Memory B cell (primary cell): Measurements from ENCODE around the gene SGMS1.

Experiments
- ATAC-seq: fragments of 150-1000 bp; cut with Tn5 transposase; 2 replicates; pipeline ENCODE4 v1.10.0; 2021; ENCODE audit warnings: low read depth, mild to moderate bottlenecking, moderate library complexity
- DNase-seq, 2 donors: peaks; one replicate each; pipeline ENCODE4 v3.0.0; 2022; ENCODE audit warnings: low spot score in 2 of 2
- H3K27ac Mint-ChIP-seq: one replicate; pipeline ENCODE4 v1.8.0; 2022; ENCODE audit warnings: mild to moderate bottlenecking, moderate library complexity, mixed read lengths
- H3K27me3 Mint-ChIP-seq: one replicate; pipeline ENCODE4 v1.8.0; 2022; ENCODE audit warnings: mixed read lengths
- H3K36me3 Mint-ChIP-seq: one replicate; pipeline ENCODE4 v1.8.0; 2022; ENCODE audit warnings: mild to moderate bottlenecking, mixed read lengths
- H3K4me1 Mint-ChIP-seq: one replicate; pipeline ENCODE4 v1.8.0; 2022; ENCODE audit warnings: mixed read lengths
- H3K4me3 Mint-ChIP-seq: one replicate; pipeline ENCODE4 v1.8.0; 2022; ENCODE audit warnings: mild to moderate bottlenecking, moderate library complexity, mixed read lengths
- H3K9me3 Mint-ChIP-seq: one replicate; pipeline ENCODE4 v1.8.0; 2022; ENCODE audit warnings: mixed read lengths

The SGMS1 gene

GRCh38 chr10:50607356-50607925, 16.3 kb downstream of the SGMS1 start:
- DNase-seq: no peak
- no peak overlapping the region for H3K4me3 Mint-ChIP-seq

DNA sequence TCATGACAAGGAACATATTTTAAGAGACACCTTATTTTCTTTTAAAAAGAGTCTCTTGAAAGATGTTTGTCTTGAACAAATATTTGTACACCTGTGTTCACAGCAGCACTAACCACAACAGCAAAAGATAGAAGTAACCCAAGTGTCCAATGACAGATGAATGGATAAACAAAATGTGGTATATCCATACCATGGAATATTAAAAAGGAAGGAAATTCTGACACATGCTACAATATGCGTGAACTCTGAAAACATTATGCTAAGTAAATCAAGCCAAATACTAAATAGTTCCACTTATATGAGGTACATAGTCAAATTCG, 17.8 kb downstream of the SGMS1 start:
- H3K27ac Mint-ChIP-seq: peak overlapping the region; percentile 52
- no peaks in the 10 kb centered on the region for H3K27me3 Mint-ChIP-seq
- H3K9me3 Mint-ChIP-seq: no peaks in the 10 kb centered on the region
- peaks cover 44% of the 10 kb centered on the region for H3K4me1 Mint-ChIP-seq
- DNase-seq (no peak), ATAC-seq (no peak)
- H3K4me3 Mint-ChIP-seq: no peak overlapping the region
- peaks cover 12% of the 10 kb centered on the region for H3K36me3 Mint-ChIP-seq

More at GRCh38 chr10:50607356-50607925, 16.3 kb downstream of the SGMS1 start:
- H3K9me3 Mint-ChIP-seq: no peaks in the 10 kb centered on the region
- H3K36me3 Mint-ChIP-seq: peaks cover 10% of the 10 kb centered on the region
- ATAC-seq: no peak
- H3K4me1 Mint-ChIP-seq: peaks cover 50% of the 10 kb centered on the region
- no peak overlapping the region for H3K27ac Mint-ChIP-seq
- no peaks in the 10 kb centered on the region for H3K27me3 Mint-ChIP-seq

- ATAC-seq: no peak
- H3K36me3 Mint-ChIP-seq: peaks cover 12% of the 10 kb centered on the region
- no peak for DNase-seq
- H3K4me1 Mint-ChIP-seq: peaks cover 46% of the 10 kb centered on the region
- H3K27me3 Mint-ChIP-seq: no peaks in the 10 kb centered on the region
- peak overlapping the region; percentile 52 for H3K27ac Mint-ChIP-seq
- H3K9me3 Mint-ChIP-seq: no peaks in the 10 kb centered on the region
- H3K4me3 Mint-ChIP-seq: no peak overlapping the region
Measured at GRCh38 chr10:50605269-50605950, 18.3 kb downstream of the SGMS1 start.

- H3K4me1 Mint-ChIP-seq: peaks cover 43% of the 10 kb centered on the region
- no peaks in the 10 kb centered on the region for H3K27me3 Mint-ChIP-seq
- no peak overlapping the region for H3K4me3 Mint-ChIP-seq
- no peak overlapping the region for H3K27ac Mint-ChIP-seq
- peaks cover 12% of the 10 kb centered on the region for H3K36me3 Mint-ChIP-seq
- DNase-seq (no peak), ATAC-seq (no peak)
- H3K9me3 Mint-ChIP-seq: no peaks in the 10 kb centered on the region
Measured at GRCh38 chr10:50604809-50605208, 18.9 kb downstream of the SGMS1 start.

GRCh38 chr10:50604049-50604640, 19.6 kb downstream of the SGMS1 start:
- Mint-ChIP-seq H3K27me3 (no peaks in the 10 kb centered on the region), H3K27ac (no peak overlapping the region), H3K36me3 (peaks cover 12% of the 10 kb centered on the region), H3K4me1 (peaks cover 43% of the 10 kb centered on the region), H3K9me3 (no peaks in the 10 kb centered on the region), H3K4me3 (peak overlapping the region; percentile 46)
- peak; percentile 79 for ATAC-seq
- no peak for DNase-seq

- no peak for ATAC-seq
- no peak overlapping the region for H3K4me3 Mint-ChIP-seq
- no peaks in the 10 kb centered on the region for H3K9me3 Mint-ChIP-seq
- H3K27me3 Mint-ChIP-seq: no peaks in the 10 kb centered on the region
- H3K27ac Mint-ChIP-seq: no peak overlapping the region
- H3K4me1 Mint-ChIP-seq: peaks cover 45% of the 10 kb centered on the region
- peaks cover 12% of the 10 kb centered on the region for H3K36me3 Mint-ChIP-seq
- no peak for DNase-seq
Measured at GRCh38 chr10:50603151-50603850, 20.5 kb downstream of the SGMS1 start.

DNA sequence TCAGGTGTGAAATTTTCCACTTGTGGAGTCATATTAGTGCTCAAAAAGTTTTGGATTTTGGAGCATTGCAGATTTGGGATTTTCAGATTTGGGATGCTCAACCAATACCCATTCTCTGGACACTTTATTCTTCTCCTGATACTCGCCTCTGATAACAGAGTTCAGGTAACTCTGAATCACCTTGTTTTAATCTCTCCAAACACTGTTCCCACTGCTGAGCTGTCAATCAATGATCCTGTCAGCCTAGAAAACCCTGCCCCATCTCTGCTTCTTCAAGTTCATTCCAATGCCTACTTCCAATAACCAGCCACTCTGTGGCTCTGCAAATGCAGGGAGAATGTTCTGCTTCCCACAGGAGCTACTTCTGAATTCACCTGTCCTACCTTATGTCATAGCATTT, 21.8 kb downstream of the SGMS1 start:
- Mint-ChIP-seq H3K36me3 (peaks cover 9% of the 10 kb centered on the region), H3K27me3 (no peaks in the 10 kb centered on the region), H3K4me3 (no peak overlapping the region), H3K9me3 (no peaks in the 10 kb centered on the region), H3K27ac (no peak overlapping the region), H3K4me1 (peaks cover 37% of the 10 kb centered on the region)
- DNase-seq: no peak
- no peak for ATAC-seq

- no peak overlapping the region for H3K27ac Mint-ChIP-seq
- peaks cover 6% of the 10 kb centered on the region for H3K36me3 Mint-ChIP-seq
- no peaks in the 10 kb centered on the region for H3K9me3 Mint-ChIP-seq
- H3K27me3 Mint-ChIP-seq: no peaks in the 10 kb centered on the region
- H3K4me1 Mint-ChIP-seq: peaks cover 34% of the 10 kb centered on the region
- no peak overlapping the region for H3K4me3 Mint-ChIP-seq
- no peak for ATAC-seq
- no peak for DNase-seq
Measured at GRCh38 chr10:50600831-50601477, 22.8 kb downstream of the SGMS1 start.

- Mint-ChIP-seq H3K4me1 (peaks cover 31% of the 10 kb centered on the region), H3K27me3 (no peaks in the 10 kb centered on the region), H3K9me3 (no peaks in the 10 kb centered on the region), H3K4me3 (no peak overlapping the region), H3K36me3 (peaks cover 4% of the 10 kb centered on the region), H3K27ac (no peak overlapping the region)
- ATAC-seq (no peak), DNase-seq (no peak)
Measured at GRCh38 chr10:50600286-50600685, 23.5 kb downstream of the SGMS1 start.

DNA sequence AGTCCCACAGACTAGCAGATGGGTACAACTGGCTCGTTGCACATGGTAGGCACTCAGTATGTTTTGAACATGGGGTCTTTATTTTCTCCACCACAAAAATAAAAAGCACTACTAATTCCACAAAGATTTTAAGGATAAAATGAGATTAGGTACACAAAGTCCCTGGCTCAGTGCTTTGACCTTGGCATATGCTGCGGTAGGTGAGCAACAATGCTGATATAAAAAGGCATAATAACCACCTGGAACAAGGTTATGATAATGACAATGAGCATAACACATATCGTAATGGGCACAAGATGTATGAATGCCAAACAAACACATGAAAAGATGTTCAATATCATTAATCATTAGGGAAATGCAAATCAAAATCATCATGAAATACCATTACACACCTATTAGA, 26.9 kb downstream of the SGMS1 start:
- Mint-ChIP-seq H3K9me3 (no peaks in the 10 kb centered on the region), H3K27ac (peak overlapping the region; percentile 15), H3K4me1 (peaks cover 12% of the 10 kb centered on the region), H3K27me3 (no peaks in the 10 kb centered on the region), H3K4me3 (no peak overlapping the region), H3K36me3 (peaks cover 2% of the 10 kb centered on the region)
- ATAC-seq: no peak
- no peak for DNase-seq

DNA sequence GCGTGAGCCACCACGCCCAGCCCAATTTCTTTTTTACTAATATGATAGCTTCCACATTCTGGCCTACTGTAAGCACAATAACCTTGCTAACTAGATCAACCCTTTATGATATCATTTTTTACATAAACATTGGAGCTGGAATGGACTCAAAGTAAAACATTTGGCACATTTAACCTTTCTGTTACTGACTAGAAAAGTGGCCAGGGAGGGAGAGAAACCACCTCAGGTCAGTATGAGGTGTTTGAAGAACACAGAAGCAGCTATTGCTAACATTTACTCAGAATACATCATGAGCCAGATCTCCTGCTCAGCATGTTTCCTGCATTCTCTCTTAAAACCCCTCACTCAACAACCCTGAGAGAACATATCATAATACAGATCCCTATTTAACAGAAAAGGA, 27.3 kb downstream of the SGMS1 start:
- ATAC-seq (no peak), DNase-seq (no peak)
- H3K4me3 Mint-ChIP-seq: no peak overlapping the region
- peaks cover 12% of the 10 kb centered on the region for H3K4me1 Mint-ChIP-seq
- no peaks in the 10 kb centered on the region for H3K9me3 Mint-ChIP-seq
- no peak overlapping the region for H3K27ac Mint-ChIP-seq
- peaks cover 2% of the 10 kb centered on the region for H3K36me3 Mint-ChIP-seq
- H3K27me3 Mint-ChIP-seq: no peaks in the 10 kb centered on the region

- ATAC-seq: no peak
- Mint-ChIP-seq H3K27me3 (no peaks in the 10 kb centered on the region), H3K9me3 (no peaks in the 10 kb centered on the region), H3K4me1 (peaks cover 12% of the 10 kb centered on the region), H3K4me3 (no peak overlapping the region), H3K36me3 (peaks cover 2% of the 10 kb centered on the region), H3K27ac (no peak overlapping the region)
- DNase-seq: no peak
Measured at GRCh38 chr10:50595785-50596184, 28.0 kb downstream of the SGMS1 start.

DNA sequence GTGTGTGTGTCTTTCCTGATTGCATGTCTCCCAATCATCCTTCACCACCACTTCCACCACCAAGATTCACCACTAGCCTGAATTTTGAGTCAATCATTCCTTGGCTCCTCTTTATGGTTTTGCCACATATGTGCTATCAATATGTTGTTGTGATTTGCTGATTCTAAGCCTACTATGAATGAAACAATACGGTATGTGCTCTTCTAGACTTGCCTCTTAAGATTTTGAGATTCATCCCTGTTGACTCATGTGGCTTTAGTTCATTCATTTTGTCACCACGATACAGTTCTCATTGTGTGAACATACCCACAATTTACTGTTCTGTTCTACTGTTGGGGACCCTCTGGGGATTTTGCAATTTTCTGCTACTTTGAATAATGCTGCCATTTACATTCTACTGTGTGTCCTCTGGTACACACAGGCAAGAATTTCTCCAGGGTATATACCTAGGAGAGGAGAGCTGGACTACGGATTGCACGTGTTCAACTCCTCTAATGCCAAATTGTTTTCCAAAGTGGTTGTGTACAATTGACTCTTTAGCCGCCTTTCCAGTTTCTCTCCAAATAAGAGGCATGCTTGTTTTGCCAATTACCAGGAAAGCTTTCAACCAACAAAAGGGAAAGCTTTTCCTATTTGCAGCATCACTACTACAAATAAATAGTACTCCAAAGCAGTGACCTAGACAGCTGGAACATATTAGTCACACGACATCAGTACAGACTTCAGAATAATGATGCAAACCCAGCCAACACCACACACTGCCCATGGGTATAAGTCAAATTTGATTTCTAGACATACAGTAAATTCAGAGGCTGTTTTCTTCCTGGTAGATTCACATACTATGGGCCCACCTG, 30.0 kb downstream of the SGMS1 start:
- ATAC-seq: no peak
- H3K9me3 Mint-ChIP-seq: no peaks in the 10 kb centered on the region
- no peaks in the 10 kb centered on the region for H3K27me3 Mint-ChIP-seq
- no peak overlapping the region for H3K4me3 Mint-ChIP-seq
- DNase-seq: no peak
- no peak overlapping the region for H3K27ac Mint-ChIP-seq
- H3K4me1 Mint-ChIP-seq: peaks cover 10% of the 10 kb centered on the region
- peaks cover 5% of the 10 kb centered on the region for H3K36me3 Mint-ChIP-seq
